ENCODE data around the gene SLC27A2. TPM values are rescaled to one million over a fixed set of nuclear protein-coding genes. Genes with fewer than 3 reads are reported as not detected.

SLC27A2 gene
- total RNA-seq, 3 donors from 2014 or later (not counting 1 experiment from before 2014, with no cell fraction given): 0.47 to 2.7 (median 0.50) TPM

DNA sequence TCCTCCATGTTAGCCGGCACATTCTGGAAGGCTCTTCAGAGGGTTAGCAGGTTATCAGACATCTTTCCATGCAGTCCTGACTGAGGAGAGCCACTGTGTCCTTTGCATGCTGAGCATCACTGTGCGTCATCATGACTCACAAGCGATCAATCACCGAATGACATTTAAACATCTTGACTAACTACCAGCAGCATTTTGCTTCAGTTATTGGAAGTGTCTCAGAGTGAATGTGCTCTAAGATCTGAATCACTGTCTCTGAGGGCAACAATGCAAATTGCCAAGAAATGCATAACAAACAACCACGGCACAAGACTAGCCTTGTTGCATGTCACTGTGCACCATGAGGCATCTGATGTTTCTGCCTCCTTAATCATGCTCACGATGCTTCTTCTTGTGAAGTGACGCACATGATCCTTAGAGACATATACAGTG, 44.6 kb upstream of the SLC27A2 start:
- Histone ChIP-seq H3K4me1 (ENCODE audit: control insufficient read depth, insufficient read depth, low read length) (no peaks in the 10 kb centered on the region), H3K27ac (ENCODE audit: low read length) (no peak overlapping the region), H3K4me3 (ENCODE audit: low read length) (no peak overlapping the region), H3K36me3 (ENCODE audit: control insufficient read depth, insufficient read depth, low read length) (no peaks in the 10 kb centered on the region), H3K9me3 (ENCODE audit: control insufficient read depth, insufficient read depth, low read length) (no peaks in the 10 kb centered on the region), H3K27me3 (ENCODE audit: control insufficient read depth, insufficient read depth, low read length) (no peaks in the 10 kb centered on the region)
- Mint-ChIP-seq H3K9me3 (no peaks in the 10 kb centered on the region), H3K36me3 (no peaks in the 10 kb centered on the region), H3K27me3 (ENCODE audit: low read depth in 2 of 2) (no peaks in the 10 kb centered on the region), H3K4me3 (no peak overlapping the region), H3K27ac (no peak overlapping the region), H3K4me1 (peaks cover 5 to 17% of the 10 kb centered on the region in 2 donors)
- TF ChIP-seq, protein P1, sequence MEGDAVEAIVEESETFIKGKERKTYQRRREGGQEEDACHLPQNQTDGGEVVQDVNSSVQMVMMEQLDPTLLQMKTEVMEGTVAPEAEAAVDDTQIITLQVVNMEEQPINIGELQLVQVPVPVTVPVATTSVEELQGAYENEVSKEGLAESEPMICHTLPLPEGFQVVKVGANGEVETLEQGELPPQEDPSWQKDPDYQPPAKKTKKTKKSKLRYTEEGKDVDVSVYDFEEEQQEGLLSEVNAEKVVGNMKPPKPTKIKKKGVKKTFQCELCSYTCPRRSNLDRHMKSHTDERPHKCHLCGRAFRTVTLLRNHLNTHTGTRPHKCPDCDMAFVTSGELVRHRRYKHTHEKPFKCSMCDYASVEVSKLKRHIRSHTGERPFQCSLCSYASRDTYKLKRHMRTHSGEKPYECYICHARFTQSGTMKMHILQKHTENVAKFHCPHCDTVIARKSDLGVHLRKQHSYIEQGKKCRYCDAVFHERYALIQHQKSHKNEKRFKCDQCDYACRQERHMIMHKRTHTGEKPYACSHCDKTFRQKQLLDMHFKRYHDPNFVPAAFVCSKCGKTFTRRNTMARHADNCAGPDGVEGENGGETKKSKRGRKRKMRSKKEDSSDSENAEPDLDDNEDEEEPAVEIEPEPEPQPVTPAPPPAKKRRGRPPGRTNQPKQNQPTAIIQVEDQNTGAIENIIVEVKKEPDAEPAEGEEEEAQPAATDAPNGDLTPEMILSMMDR (IDR thresholded peaks at IDR 0.05): no peak
- no peak for DNase-seq
- ATAC-seq: no peak
- 79% methylated on average over 7 of the region's 7 CpGs for WGBS (ENCODE audit: insufficient coverage)
- intact Hi-C loops (cut with micrococcal nuclease): no loop called here

DNA sequence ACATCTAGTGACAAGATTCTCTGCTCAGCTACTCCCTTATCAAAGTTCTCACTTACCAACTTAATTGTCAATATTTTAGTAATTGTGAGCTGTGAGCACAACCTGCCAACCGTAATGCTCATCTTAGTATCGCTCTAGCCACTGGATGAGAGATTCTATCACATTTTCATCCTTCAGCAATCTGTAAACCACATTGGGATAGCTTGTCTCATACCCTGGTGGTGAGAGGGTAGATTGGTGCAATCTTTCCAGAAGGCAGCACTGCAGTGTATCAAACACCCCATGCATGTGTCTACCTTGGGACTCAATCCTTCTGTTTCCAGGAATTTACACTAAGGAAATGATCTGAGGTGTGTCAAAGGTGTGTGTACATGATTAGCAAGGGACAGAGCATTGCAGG, 44.1 kb upstream of the SLC27A2 start:
- intact Hi-C loops (cut with micrococcal nuclease): no loop called here

DNA sequence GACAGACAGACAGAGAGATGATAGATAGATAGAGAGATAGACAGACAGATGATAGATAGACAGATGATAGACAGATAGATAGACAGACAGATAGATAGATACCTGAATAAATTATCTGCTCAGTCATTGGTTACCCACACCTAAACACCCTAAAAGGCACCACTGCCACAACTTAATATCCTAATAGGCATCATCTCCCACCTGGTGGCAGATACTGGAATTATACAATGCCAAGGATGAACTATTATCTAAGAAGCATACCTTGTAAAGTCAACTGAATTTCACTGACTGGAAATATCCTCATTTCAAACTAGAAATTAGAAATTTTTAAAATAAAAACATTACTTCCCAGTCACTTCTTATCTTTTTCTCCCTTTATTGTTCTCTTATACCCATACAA, 43.6 kb upstream of the SLC27A2 start:
- TF ChIP-seq, protein P1 (IDR thresholded peaks at IDR 0.05): no peak
- ATAC-seq: peak in 1 of 3 donors; percentile 33
- Histone ChIP-seq H3K4me1 (ENCODE audit: control insufficient read depth, insufficient read depth, low read length) (no peaks in the 10 kb centered on the region), H3K9me3 (ENCODE audit: control insufficient read depth, insufficient read depth, low read length) (no peaks in the 10 kb centered on the region), H3K4me3 (ENCODE audit: low read length) (no peak overlapping the region), H3K27ac (ENCODE audit: low read length) (no peak overlapping the region), H3K36me3 (ENCODE audit: control insufficient read depth, insufficient read depth, low read length) (no peaks in the 10 kb centered on the region), H3K27me3 (ENCODE audit: control insufficient read depth, insufficient read depth, low read length) (no peaks in the 10 kb centered on the region)
- H3K36me3 Mint-ChIP-seq: no peaks in the 10 kb centered on the region
- no peaks in the 10 kb centered on the region for H3K9me3 Mint-ChIP-seq
- H3K4me3 Mint-ChIP-seq: no peak overlapping the region
- no peak overlapping the region for H3K27ac Mint-ChIP-seq
- H3K4me1 Mint-ChIP-seq: peaks cover 5 to 17% of the 10 kb centered on the region in 2 donors
- DNase-seq: no peak
- H3K27me3 Mint-ChIP-seq (ENCODE audit: low read depth in 2 of 2): no peaks in the 10 kb centered on the region
- intact Hi-C loops (cut with micrococcal nuclease): no loop called here

More for the DNA sequence above, 44.1 kb upstream of the SLC27A2 start:
- DNase-seq: no peak
- no CpG with 5 or more reads among the region's 2 CpGs for WGBS (ENCODE audit: insufficient coverage)
- Histone ChIP-seq H3K4me3 (ENCODE audit: low read length) (no peak overlapping the region), H3K36me3 (ENCODE audit: control insufficient read depth, insufficient read depth, low read length) (no peaks in the 10 kb centered on the region), H3K27ac (ENCODE audit: low read length) (no peak overlapping the region), H3K9me3 (ENCODE audit: control insufficient read depth, insufficient read depth, low read length) (no peaks in the 10 kb centered on the region), H3K4me1 (ENCODE audit: control insufficient read depth, insufficient read depth, low read length) (no peaks in the 10 kb centered on the region), H3K27me3 (ENCODE audit: control insufficient read depth, insufficient read depth, low read length) (no peaks in the 10 kb centered on the region)
- ATAC-seq: no peak
- Mint-ChIP-seq H3K4me1 (peaks cover 5 to 17% of the 10 kb centered on the region in 2 donors), H3K36me3 (no peaks in the 10 kb centered on the region), H3K9me3 (no peaks in the 10 kb centered on the region), H3K27ac (no peak overlapping the region), H3K4me3 (no peak overlapping the region), H3K27me3 (ENCODE audit: low read depth in 2 of 2) (no peaks in the 10 kb centered on the region)
- TF ChIP-seq, protein P1 (IDR thresholded peaks at IDR 0.05): no peak

DNA sequence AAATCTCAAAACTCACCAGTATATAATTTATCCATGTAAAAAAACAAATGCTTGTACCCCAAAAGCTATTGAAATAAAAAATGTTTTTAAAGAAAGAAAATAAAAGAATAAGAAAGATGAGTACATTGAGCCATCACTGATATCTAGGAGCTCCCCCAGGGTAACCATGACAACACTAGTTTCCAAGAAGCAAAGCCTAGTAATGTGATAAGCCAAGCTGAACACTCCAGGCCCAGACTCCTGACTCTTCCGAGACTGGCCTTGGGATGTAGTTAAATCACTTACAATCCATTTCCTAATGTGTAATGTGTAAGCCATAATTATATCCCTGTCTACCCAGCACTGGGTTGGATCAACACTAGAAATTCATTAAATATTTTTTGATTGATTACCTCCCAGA, 41.9 kb upstream of the SLC27A2 start:
- Histone ChIP-seq H3K36me3 (ENCODE audit: control insufficient read depth, insufficient read depth, low read length) (no peaks in the 10 kb centered on the region), H3K9me3 (ENCODE audit: control insufficient read depth, insufficient read depth, low read length) (no peaks in the 10 kb centered on the region), H3K4me3 (ENCODE audit: low read length) (no peak overlapping the region), H3K27ac (ENCODE audit: low read length) (no peak overlapping the region), H3K27me3 (ENCODE audit: control insufficient read depth, insufficient read depth, low read length) (no peaks in the 10 kb centered on the region), H3K4me1 (ENCODE audit: control insufficient read depth, insufficient read depth, low read length) (no peaks in the 10 kb centered on the region)
- TF ChIP-seq, protein P1 (IDR thresholded peaks at IDR 0.05): no peak
- H3K27me3 Mint-ChIP-seq (ENCODE audit: low read depth in 2 of 2): no peaks in the 10 kb centered on the region
- ATAC-seq (no peak), DNase-seq (no peak)
- peaks cover 5 to 9% of the 10 kb centered on the region in 2 donors for H3K4me1 Mint-ChIP-seq
- no peak overlapping the region for H3K27ac Mint-ChIP-seq
- H3K4me3 Mint-ChIP-seq: no peak overlapping the region
- no peaks in the 10 kb centered on the region for H3K9me3 Mint-ChIP-seq
- no peaks in the 10 kb centered on the region for H3K36me3 Mint-ChIP-seq
- intact Hi-C loops (cut with micrococcal nuclease): no loop called here
- WGBS (ENCODE audit: insufficient coverage): no CpG with 5 or more reads among the region's 1 CpG
